ENCODE data around the gene ANTXR2. TPM values are rescaled to one million over a fixed set of nuclear protein-coding genes. Genes with fewer than 3 reads are reported as not detected.
A peak's percentile ranks its signal among the peaks of the same experiment; 100 is the strongest.

The ANTXR2 gene
- total RNA-seq, 1 experiment from 2014 or later, result 7.0 TPM

DNA sequence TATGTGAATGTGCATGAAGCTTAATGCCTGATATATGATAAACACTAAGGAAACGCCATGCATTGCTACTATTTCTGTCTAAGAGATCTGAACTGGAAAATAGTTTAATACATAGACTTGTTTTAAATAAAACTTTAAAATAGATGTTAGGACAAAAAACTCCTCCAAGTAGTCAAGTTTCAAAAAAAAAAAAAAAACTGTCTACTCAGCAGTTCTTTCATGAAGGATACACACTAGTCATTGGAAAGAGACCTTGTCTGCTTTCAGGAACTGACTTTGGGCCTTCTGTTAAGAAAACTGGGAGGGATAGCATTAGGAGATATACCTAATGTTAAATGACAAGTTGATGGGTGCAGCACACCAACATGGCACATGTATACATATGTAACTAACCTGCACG is 138.4 kb downstream of the ANTXR2 start:
- intact Hi-C loops (cut with micrococcal nuclease; ENCODE audit: unreplicated experiment), result no loop called here
- H3K4me3 ChIP-seq (ENCODE audit: low read depth, low read length, poor library complexity, severe bottlenecking), result no peak overlapping the region
- no TSS peak for BruUV-seq (replicated peaks)
- TF ChIP-seq, protein P1, sequence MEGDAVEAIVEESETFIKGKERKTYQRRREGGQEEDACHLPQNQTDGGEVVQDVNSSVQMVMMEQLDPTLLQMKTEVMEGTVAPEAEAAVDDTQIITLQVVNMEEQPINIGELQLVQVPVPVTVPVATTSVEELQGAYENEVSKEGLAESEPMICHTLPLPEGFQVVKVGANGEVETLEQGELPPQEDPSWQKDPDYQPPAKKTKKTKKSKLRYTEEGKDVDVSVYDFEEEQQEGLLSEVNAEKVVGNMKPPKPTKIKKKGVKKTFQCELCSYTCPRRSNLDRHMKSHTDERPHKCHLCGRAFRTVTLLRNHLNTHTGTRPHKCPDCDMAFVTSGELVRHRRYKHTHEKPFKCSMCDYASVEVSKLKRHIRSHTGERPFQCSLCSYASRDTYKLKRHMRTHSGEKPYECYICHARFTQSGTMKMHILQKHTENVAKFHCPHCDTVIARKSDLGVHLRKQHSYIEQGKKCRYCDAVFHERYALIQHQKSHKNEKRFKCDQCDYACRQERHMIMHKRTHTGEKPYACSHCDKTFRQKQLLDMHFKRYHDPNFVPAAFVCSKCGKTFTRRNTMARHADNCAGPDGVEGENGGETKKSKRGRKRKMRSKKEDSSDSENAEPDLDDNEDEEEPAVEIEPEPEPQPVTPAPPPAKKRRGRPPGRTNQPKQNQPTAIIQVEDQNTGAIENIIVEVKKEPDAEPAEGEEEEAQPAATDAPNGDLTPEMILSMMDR (conservative IDR thresholded peaks at IDR 0.05; ENCODE audit: low read depth, low read length), result no peak
- TF ChIP-seq EZH2 (IDR thresholded peaks at IDR 0.05; ENCODE audit: borderline replicate concordance, low read depth, low read length, poor library complexity, severe bottlenecking), result no peak
- DNase-seq (ENCODE audit: low spot score), result no peak
- CTCF ChIA-PET, result interaction anchor here (0.7 kb wide), 1 partner anchor 271 kb away, joined by 3 read pairs; no protein-coding TSS in a partner anchor
- no peaks in the 10 kb centered on the region for H3K36me3 ChIP-seq (ENCODE audit: insufficient read depth, low read length, poor library complexity, severe bottlenecking)
- POLR2A ChIA-PET (ENCODE audit: low non-redundant PET), result no interaction called here
- H3K9me3 ChIP-seq (ENCODE audit: low read depth, low read length, poor library complexity, severe bottlenecking), result no peaks in the 10 kb centered on the region
- no peaks in the 10 kb centered on the region for H3K27me3 ChIP-seq (replicated peaks; ENCODE audit: insufficient read depth, low read depth, low read length, poor library complexity)
- no peak overlapping the region for H3K27ac ChIP-seq (ENCODE audit: low read depth, low read length, poor library complexity, severe bottlenecking)
- H3K4me1 ChIP-seq (ENCODE audit: insufficient read depth, low read length, poor library complexity, severe bottlenecking), result no peaks in the 10 kb centered on the region

DNA sequence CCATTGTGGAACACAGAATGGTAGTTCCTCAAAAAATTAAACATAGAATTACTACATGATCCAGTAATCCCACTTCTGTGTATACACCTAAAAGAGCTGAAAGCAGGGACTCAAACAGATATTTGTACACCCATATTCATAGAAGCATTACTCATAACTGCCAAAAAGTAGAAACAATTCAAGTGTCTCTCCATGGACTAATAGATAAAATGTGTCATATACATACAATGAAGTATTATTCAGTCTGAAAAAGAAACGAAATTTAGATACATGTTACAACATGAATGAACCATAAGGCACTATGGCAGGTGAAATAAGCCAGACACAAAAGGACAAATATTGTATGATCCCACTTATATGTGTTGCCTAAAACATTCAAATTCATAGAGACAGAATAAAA is 145.1 kb downstream of the ANTXR2 start:
- no TSS peak for BruUV-seq (replicated peaks)
- intact Hi-C loops (cut with micrococcal nuclease; ENCODE audit: unreplicated experiment), result no loop called here
- Histone ChIP-seq H3K27me3 (replicated peaks; ENCODE audit: insufficient read depth, low read depth, low read length, poor library complexity) (no peaks in the 10 kb centered on the region), H3K27ac (ENCODE audit: low read depth, low read length, poor library complexity, severe bottlenecking) (no peak overlapping the region), H3K4me1 (ENCODE audit: insufficient read depth, low read length, poor library complexity, severe bottlenecking) (no peaks in the 10 kb centered on the region), H3K9me3 (ENCODE audit: low read depth, low read length, poor library complexity, severe bottlenecking) (no peaks in the 10 kb centered on the region), H3K4me3 (ENCODE audit: low read depth, low read length, poor library complexity, severe bottlenecking) (no peak overlapping the region), H3K36me3 (ENCODE audit: insufficient read depth, low read length, poor library complexity, severe bottlenecking) (no peaks in the 10 kb centered on the region)
- DNase-seq (ENCODE audit: low spot score), result no peak
- TF ChIP-seq, protein P1 (conservative IDR thresholded peaks at IDR 0.05; ENCODE audit: low read depth, low read length), result no peak
- TF ChIP-seq EZH2 (IDR thresholded peaks at IDR 0.05; ENCODE audit: borderline replicate concordance, low read depth, low read length, poor library complexity, severe bottlenecking), result no peak
- POLR2A ChIA-PET (ENCODE audit: low non-redundant PET), result no interaction called here
- CTCF ChIA-PET, result no interaction called here

DNA sequence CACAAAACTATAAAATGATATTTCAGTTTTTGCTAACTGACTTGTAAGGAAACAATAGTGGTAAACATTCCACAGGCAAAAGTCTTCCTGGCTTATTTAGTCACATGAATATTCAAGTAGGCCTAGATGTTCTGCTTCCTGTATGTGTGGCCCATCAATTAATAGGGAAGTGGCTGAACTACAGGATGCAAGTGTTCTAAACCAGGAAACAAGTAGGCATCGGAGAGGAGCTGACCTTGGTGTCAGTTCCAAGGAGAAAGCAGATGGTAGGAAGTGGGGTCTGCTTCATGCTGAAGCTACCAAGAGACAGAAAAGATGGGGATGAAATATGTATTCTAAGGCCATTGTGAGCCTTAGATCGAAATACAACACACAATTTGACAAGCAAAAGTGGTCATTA is 149.7 kb downstream of the ANTXR2 start:
- no peak for TF ChIP-seq EZH2 (IDR thresholded peaks at IDR 0.05; ENCODE audit: borderline replicate concordance, low read depth, low read length, poor library complexity, severe bottlenecking)
- TF ChIP-seq, protein P1 (conservative IDR thresholded peaks at IDR 0.05; ENCODE audit: low read depth, low read length), result no peak
- Histone ChIP-seq H3K4me1 (ENCODE audit: insufficient read depth, low read length, poor library complexity, severe bottlenecking) (no peaks in the 10 kb centered on the region), H3K36me3 (ENCODE audit: insufficient read depth, low read length, poor library complexity, severe bottlenecking) (no peaks in the 10 kb centered on the region), H3K27me3 (replicated peaks; ENCODE audit: insufficient read depth, low read depth, low read length, poor library complexity) (no peaks in the 10 kb centered on the region), H3K4me3 (ENCODE audit: low read depth, low read length, poor library complexity, severe bottlenecking) (no peak overlapping the region), H3K9me3 (ENCODE audit: low read depth, low read length, poor library complexity, severe bottlenecking) (no peaks in the 10 kb centered on the region), H3K27ac (ENCODE audit: low read depth, low read length, poor library complexity, severe bottlenecking) (no peak overlapping the region)
- ChIA-PET CTCF (no interaction called here), POLR2A (ENCODE audit: low non-redundant PET) (no interaction called here)
- DNase-seq (ENCODE audit: low spot score), result peak; percentile 0
- intact Hi-C loops (cut with micrococcal nuclease; ENCODE audit: unreplicated experiment), result no loop called here
- no TSS peak for BruUV-seq (replicated peaks)
